Muscle of leg (tissue), 11 donors: ENCODE results near the gene ZNF500. TPM values are rescaled to one million over a fixed set of nuclear protein-coding genes. Genes with fewer than 3 reads are reported as not detected.

Source experiments
- DNase-seq: peaks from one replicate; pipeline ENCODE4 v3.0.0; 2013
- H3K27ac ChIP-seq: one replicate; pipeline ENCODE4 v1.5.1; 2013; ENCODE audit warnings: mild to moderate bottlenecking, low read length, control low read depth
- H3K27me3 ChIP-seq: one replicate; pipeline ENCODE4 v1.6.1; 2013; ENCODE audit warnings: low read length; ENCODE audit not compliant: control insufficient read depth, insufficient read depth
- H3K36me3 ChIP-seq: one replicate; pipeline ENCODE4 v1.6.1; 2013; ENCODE audit warnings: low read length; ENCODE audit not compliant: control insufficient read depth, insufficient read depth
- H3K4me1 ChIP-seq: one replicate; pipeline ENCODE4 v1.6.1; 2013; ENCODE audit warnings: low read length; ENCODE audit not compliant: control insufficient read depth, insufficient read depth
- H3K4me3 ChIP-seq: one replicate; pipeline ENCODE4 v1.5.1; 2013; ENCODE audit warnings: low read length, control low read depth
- H3K9me3 ChIP-seq: replicated peaks from 2 replicates; pipeline ENCODE4 v1.6.1; 2013; ENCODE audit warnings: low read depth, low read length; ENCODE audit not compliant: control insufficient read depth
- WGBS: methylation state at CpG from one replicate; pipeline ENCODE4 v1.1.5; 2013; ENCODE audit warnings: missing lambda C conversion rate; ENCODE audit not compliant: insufficient coverage; 5-methylcytosine and 5-hydroxymethylcytosine counted together
- polyA plus RNA-seq, 8 donors: library from polyadenylated mRNA; unstranded; fragments of 120-200 nt; gene quantifications; one replicate each; pipeline versions ENCODE4 v1.2.1 to v1.2.3, GENCODE V29; 2013; ENCODE audit warnings: inconsistent platforms in 1 of 8, low replicate concordance in 1 of 8; ENCODE audit not compliant: insufficient read length in 8 of 8, insufficient read depth in 1 of 8
- total RNA-seq: library from RNA; stranded (reverse); fragments of 120-200 nt; gene quantifications from one replicate; pipeline ENCODE4 v1.2.4, GENCODE V29; 2013

ZNF500 gene
- total and polyA plus RNA-seq, 9 donors, result 9.0 to 12.9 (median 10.1) TPM

- DNase-seq, result no peak
- WGBS, result 93% methylated on average over 18 of the region's 22 CpGs
- Histone ChIP-seq H3K27ac (no peak overlapping the region), H3K4me3 (no peak overlapping the region), H3K27me3 (no peaks in the 10 kb centered on the region), H3K9me3 (no peaks in the 10 kb centered on the region), H3K36me3 (peaks cover 23% of the 10 kb centered on the region), H3K4me1 (peaks cover 20% of the 10 kb centered on the region)
Measured at GRCh38 chr16:4797805-4798252, 30.9 kb upstream of the ZNF500 start.

- Histone ChIP-seq H3K4me1 (peaks cover 20% of the 10 kb centered on the region), H3K36me3 (peaks cover 23% of the 10 kb centered on the region), H3K27ac (no peak overlapping the region), H3K27me3 (no peaks in the 10 kb centered on the region), H3K4me3 (no peak overlapping the region), H3K9me3 (no peaks in the 10 kb centered on the region)
- 90% methylated on average over 13 of the region's 21 CpGs for WGBS
- DNase-seq, result no peak
Measured at GRCh38 chr16:4796982-4797804, 30.2 kb upstream of the ZNF500 start.

DNA sequence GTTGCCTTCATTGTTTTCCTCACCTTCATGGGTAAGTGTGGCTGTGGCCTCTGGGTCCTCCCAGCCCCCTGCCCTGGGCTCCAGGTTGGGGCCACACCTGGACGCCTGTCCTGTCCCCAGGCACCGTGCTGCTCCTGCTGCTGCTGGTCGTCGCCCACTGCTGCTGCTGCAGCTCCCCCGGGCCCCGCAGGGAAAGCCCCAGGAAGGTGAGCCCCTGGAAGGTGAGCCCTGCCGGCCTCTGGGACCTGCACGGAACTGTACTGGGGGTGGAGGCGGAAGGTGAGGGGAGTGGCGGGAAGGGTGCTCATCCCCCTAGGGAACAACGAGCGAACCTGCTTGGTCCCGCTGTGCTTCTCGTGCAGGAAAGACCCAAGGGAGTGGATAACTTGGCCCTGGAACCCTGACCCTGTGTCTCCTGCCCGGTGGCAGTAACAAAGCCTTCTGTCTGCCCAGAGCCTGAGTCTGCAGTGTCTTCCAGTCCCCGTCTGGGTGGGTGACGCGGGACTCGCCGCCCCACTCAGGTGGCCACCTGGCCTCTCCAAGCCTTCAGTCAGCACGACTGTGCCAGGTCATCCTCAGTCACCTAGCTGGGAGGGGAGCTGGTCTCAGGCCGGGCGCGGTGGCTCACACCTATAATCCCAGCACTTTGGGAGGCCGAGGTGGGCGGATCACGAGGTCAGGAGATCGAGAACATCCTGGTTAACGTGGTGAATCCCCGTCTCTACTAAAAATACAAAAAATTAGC, 29.0 kb upstream of the ZNF500 start:
- no peak overlapping the region for H3K4me3 ChIP-seq
- WGBS, result 89% methylated on average over 17 of the region's 30 CpGs
- no peaks in the 10 kb centered on the region for H3K9me3 ChIP-seq
- peaks cover 23% of the 10 kb centered on the region for H3K36me3 ChIP-seq
- H3K4me1 ChIP-seq, result peaks cover 10% of the 10 kb centered on the region
- no peak for DNase-seq
- H3K27me3 ChIP-seq, result no peaks in the 10 kb centered on the region
- H3K27ac ChIP-seq, result no peak overlapping the region

DNA sequence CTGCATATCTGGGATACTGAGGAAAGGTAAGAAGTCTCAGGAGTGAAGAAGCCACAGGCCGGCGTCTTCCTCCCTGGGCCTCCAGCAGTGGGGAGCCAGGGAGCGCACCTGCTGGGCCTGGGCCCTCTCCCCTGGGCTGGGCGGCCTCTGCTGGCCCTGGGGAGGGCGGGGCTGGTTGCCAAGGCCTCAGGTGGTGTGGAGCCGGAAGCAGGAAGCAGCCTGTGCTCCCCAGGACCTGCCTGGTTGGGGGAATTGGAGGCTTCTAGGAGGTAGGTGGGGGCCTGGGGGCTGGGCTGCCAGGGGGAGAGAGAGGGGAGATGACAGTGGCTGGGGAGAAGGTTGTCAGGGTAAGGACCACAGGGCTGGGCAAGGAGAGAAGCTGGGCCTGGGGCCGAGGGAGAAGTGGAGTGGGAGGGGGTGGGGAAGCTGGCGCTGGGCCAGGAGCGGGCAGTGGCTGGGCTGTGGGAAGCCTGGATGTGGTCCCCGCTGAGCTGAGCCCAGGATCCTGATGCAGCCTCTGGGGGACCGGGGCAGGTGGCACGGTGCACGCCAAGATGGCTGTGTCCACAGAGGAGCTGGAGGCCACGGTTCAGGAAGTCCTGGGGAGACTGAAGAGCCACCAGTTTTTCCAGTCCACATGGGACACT, 28.3 kb upstream of the ZNF500 start, which contains the start of gene SMIM22:
SMIM22 (plus strand) TSS at position 189 of the 647 bp plus-strand sequence; CDS start at position 555, 366 bp downstream.
- Histone ChIP-seq H3K4me1 (peaks cover 3% of the 10 kb centered on the region), H3K4me3 (no peak within 1 kb of the TSS), H3K27ac (no peak within 1 kb of the TSS), H3K36me3 (peaks cover 17% of the 10 kb centered on the region), H3K27me3 (no peaks in the 10 kb centered on the region), H3K9me3 (no peaks in the 10 kb centered on the region)
- WGBS, result 62% methylated on average over 11 of the region's 14 CpGs
- no peak for DNase-seq

GRCh38 chr16:4792951-4793513, 26.1 kb upstream of the ZNF500 start:
- H3K27ac ChIP-seq, result no peak overlapping the region

DNA sequence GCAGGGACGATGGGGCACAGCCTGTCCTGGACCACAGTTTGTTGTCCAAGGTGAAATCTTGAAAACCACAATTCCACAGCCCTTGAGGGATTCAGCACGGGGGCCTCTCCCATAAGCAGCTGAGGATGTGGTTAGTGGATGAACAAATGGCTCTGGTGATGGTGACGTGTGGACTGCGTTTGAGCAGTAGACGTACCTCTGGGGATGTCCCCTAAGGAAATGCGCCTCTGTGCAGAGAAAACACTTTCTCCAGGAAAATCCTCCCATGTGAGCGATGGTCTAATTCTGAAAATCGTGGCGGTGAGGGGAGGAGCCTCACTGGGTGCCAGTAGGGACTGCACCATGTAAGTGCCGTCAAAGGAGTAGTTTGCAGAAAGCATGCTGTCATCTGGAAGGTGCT, 23.9 kb upstream of the ZNF500 start:
- Histone ChIP-seq H3K4me3 (no peak overlapping the region), H3K27ac (no peak overlapping the region), H3K4me1 (no peaks in the 10 kb centered on the region), H3K36me3 (peaks cover 1% of the 10 kb centered on the region), H3K9me3 (no peaks in the 10 kb centered on the region), H3K27me3 (no peaks in the 10 kb centered on the region)
- WGBS, result 65% methylated on average over 9 of the region's 10 CpGs
- DNase-seq, result no peak

More at GRCh38 chr16:4792951-4793513, 26.1 kb upstream of the ZNF500 start:
- 74% methylated on average over 8 of the region's 13 CpGs for WGBS
- no peak for DNase-seq
- Histone ChIP-seq H3K4me1 (no peaks in the 10 kb centered on the region), H3K9me3 (no peaks in the 10 kb centered on the region), H3K36me3 (peaks cover 5% of the 10 kb centered on the region), H3K4me3 (no peak overlapping the region), H3K27me3 (no peaks in the 10 kb centered on the region)

DNA sequence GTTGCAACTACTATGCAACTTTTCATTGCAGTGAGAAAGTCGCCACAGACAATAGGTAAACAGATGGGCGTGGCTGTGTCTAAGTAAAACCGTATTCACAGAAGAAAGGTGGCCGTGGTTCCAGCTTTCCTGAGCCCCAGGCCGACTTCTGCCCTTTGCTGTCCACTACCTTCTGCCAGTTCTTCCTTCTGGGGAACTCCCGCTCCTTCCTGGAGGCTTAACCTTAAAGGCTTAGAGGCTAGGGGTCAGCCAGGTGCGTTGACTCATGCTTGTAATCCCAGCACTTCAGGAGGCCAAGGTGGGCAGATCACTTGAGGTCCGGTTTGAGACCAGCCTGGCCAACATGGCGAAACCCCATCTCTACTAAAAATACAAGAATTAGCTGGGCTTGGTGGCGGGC, 23.3 kb upstream of the ZNF500 start:
- no peaks in the 10 kb centered on the region for H3K27me3 ChIP-seq
- no peaks in the 10 kb centered on the region for H3K4me1 ChIP-seq
- no peaks in the 10 kb centered on the region for H3K36me3 ChIP-seq
- no peak overlapping the region for H3K4me3 ChIP-seq
- no peak overlapping the region for H3K27ac ChIP-seq
- 83% methylated on average over 4 of the region's 10 CpGs for WGBS
- DNase-seq, result no peak
- no peaks in the 10 kb centered on the region for H3K9me3 ChIP-seq

DNA sequence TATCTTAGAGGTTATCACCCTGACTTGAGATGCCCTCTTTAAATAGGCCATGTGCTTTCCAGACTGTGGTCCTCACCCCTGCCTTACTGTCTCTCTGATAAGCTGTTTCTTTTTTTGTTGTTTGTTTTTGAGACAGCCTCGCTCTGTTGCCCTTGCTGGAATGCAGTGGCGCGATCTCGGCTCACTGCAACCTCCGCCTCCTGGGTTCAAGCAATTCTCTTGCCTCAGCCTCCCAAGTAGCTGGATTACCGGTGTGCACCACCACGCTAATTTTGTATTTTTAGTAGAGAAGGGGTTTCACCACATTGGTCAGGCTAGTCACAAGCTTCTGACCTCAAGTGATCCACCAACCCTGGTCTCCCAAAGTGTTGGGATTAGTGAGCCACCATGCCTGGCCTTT, 21.9 kb upstream of the ZNF500 start:
- Histone ChIP-seq H3K27me3 (no peaks in the 10 kb centered on the region), H3K4me1 (no peaks in the 10 kb centered on the region), H3K4me3 (no peak overlapping the region), H3K36me3 (no peaks in the 10 kb centered on the region), H3K27ac (no peak overlapping the region), H3K9me3 (no peaks in the 10 kb centered on the region)
- no CpG with 5 or more reads among the region's 7 CpGs for WGBS
- DNase-seq, result no peak

DNA sequence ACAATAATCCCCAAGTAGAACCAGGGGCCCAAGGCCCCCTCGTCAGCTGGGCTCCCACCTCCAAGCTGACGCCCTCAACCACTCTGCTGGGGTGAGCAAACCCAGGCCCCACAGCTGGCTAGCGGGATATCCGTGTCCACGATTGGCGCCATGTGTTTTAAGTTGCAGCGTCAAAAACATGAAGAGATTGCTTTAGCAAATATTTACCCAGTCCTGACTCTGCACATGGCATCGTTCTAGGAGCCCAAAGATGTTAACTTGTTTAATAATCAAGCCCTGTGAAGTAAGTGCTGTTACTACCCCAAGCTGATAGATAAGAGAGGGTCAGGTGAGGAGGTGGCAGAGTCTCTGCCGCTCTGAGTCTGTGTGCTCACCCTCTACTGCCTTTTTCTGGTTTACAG, 21.5 kb upstream of the ZNF500 start:
- H3K4me1 ChIP-seq, result no peaks in the 10 kb centered on the region
- no peaks in the 10 kb centered on the region for H3K27me3 ChIP-seq
- DNase-seq, result no peak
- H3K9me3 ChIP-seq, result no peaks in the 10 kb centered on the region
- no peak overlapping the region for H3K27ac ChIP-seq
- H3K4me3 ChIP-seq, result no peak overlapping the region
- 33% methylated on average over 6 of the region's 9 CpGs for WGBS
- H3K36me3 ChIP-seq, result no peaks in the 10 kb centered on the region
